HG03103 (cell line): Measurements from ENCODE around the gene C3orf20.
"Not testable (repeated sequence)": the region's sequence is repeated elsewhere in the genome, so short reads cannot be mapped to it uniquely, and the experiment has no call there.

Experiments
- ATAC-seq: cut with Tn5 transposase; IDR thresholded peaks from one replicate; pipeline ENCODE4 v1.9.1; 2021; ENCODE audit warnings: low read depth; ENCODE audit not compliant: unreplicated experiment

Gene C3orf20

GRCh38 chr3:14808502-14809266 lies 133.7 kb downstream of the C3orf20 start:
- no peak for ATAC-seq

DNA sequence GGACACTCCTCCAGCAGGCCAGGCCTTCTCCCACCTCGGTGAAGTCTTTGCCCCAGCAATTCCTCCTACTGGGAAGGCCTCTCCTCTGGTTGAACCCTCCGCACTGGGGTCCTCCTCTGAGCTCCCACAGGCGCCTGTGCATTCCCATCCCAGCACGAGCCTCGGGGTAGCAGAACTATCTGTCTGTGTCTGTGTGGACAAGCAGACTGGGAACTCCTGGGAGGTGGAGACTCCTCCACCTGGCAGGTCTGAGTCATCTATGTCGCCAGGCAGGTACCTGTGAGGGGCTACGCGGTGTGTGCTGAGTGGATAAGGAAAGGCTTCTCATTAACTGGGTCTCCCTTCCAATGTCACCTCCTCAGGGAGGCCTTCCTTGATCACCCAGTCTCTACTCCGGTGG lies 134.7 kb downstream of the C3orf20 start:
- not testable (repeated sequence) for ATAC-seq

GRCh38 chr3:14810070-14810791 lies 135.3 kb downstream of the C3orf20 start:
- no peak for ATAC-seq

DNA sequence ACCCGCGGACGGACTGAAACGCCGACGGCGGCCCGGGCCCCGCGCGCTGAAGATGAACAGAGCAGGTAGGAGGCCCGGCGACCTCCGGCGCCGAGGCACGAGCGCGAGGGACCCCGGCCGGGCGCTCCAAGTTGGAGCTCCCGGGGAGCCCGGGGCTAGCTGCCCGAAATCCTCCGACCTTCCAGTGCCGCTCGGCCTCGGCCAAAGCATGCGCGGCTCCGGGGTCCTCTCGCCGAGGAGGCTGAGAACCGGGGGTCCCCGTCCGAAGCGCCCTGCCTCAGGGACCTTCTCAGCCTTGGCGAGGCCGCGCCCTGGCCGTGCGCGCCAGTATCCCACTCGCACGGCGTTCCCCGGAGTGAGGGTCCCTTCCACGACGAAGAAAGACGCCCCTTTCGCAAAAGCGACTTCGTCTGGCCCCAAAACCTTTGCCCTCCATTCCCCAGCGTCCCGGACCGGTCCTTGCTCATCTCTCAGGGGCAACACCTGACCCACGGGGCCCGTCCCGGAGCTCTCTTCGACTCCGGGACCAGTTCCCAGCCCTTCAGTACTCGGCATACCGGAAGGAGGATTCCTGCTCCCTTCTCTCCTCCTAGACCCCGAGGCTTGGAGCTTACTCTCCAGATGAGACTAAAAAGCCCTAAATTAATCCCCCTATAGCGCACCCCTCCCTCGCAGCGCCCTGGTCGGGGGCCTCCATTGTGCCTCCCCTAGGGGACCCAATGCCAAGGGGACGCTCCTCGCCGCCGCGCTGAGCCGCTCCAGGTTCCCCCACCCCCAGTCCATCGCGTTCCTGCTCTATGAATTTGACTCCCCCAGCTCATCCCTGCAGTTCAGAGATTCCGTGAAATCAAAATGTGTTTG lies 136.1 kb downstream of the C3orf20 start:
- ATAC-seq = no peak

- ATAC-seq = no peak
Observed at GRCh38 chr3:14811684-14812083, 136.7 kb downstream of the C3orf20 start.

DNA sequence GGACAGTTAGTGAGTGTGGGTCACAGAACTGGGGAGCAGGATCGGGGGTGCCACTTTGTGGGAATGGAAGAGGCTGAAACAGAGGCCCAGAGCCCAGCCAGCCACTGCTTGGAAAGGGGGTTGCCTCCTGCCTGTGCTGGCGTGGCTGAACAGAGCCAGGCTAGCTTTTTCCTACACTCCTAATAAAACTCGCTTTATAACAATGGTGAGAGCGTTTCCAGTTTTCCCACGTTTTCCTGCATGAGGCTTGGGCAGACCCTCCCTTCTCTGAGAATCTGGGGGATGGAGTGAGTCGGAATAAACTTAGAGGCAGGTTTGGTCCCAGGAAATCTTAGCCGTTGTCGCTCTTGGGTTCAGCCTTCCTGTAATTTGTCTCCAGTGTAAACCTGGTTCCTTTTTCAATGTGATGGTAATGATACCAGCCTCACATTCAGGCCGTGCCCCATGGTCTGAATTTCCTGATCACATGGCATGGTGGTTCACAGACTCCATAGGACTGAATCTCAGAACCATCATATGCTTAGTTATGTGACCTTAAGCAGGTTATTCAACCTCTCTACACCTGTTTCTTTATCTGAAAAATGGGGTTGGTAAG lies 137.4 kb downstream of the C3orf20 start:
- ATAC-seq = no peak

DNA sequence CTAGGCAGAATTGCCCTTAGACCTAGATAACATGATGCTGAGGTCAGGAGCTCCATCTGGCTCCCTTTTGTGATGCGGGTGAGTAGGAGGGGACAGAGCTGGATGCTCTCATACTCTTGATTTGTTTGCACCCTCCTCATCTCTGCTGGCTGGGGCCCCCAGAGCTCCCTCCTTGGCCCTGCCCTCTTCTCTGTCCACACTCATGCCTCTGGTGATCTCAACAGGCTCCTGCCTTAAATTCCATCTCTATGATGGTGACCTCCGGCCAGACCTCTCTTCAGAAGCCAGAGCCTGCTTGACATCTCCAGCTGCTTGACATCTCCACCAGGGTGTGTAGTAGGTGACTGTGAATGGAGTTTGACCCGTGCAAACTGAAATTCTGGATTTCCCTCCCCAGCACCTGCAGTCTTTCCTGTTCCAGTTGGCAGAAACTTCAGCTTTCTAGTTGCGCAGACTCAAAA lies 139.5 kb downstream of the C3orf20 start:
- no peak for ATAC-seq

DNA sequence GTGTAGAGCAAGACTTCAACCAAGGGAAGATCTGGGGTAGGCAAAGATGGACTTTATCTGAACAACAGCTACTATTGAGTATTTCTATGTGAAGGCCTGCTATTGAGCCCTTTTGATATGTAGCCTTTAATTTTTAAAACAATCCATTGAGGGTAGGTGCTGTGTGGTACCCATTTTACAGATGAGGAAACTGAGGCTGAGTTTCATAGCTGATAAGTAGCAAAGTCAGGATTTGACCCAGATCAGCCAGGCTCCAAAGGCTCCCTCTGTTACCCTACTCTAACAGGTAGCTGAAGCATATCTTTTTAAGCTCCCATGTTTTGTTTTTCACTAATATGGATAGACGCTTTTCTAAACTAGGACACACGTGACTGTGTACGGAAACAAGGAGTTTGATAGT lies 141.4 kb downstream of the C3orf20 start:
- no peak for ATAC-seq

GRCh38 chr3:14818804-14819500 lies 144.0 kb downstream of the C3orf20 start, which contains the start of gene FGD5:
Gene FGD5 (plus strand): TSS chr3:14818962. CDS start chr3:14819072, 110 bp downstream.
- no peak for ATAC-seq

DNA sequence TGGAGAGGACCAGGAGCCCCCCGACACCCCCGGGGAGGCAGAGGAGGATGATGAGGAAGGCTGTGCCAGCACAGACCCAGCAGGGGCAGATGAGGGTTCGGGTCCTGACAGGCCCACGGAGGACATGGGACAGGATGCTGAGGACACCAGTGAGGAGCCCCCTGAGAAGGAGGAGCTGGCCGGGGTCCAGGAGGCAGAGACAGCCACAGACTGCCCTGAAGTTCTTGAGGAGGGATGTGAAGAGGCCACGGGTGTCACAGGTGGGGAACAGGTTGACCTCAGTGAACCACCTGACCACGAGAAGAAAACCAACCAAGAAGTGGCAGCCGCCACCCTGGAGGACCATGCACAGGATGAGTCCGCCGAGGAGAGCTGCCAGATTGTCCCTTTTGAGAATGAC lies 144.7 kb downstream of the C3orf20 start:
- ATAC-seq = no peak

DNA sequence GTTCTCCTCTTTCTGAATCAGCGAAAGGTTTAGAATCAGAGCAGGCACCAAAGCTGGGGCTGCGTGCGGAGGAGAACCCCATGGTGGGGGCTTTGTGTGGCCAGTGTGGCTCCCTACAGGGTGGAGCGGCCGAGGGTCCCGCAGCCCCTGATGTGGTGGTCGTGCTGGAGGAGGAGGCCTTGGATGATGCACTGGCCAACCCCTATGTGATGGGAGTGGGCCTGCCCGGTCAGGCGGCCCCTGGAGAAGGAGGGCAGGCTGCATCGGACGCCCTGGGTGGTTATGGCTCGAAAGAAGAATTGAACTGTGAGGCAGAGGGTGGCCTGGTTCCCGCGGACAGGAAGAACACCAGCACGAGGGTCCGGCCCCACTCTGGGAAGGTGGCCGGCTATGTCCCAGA lies 145.2 kb downstream of the C3orf20 start:
- ATAC-seq = no peak

DNA sequence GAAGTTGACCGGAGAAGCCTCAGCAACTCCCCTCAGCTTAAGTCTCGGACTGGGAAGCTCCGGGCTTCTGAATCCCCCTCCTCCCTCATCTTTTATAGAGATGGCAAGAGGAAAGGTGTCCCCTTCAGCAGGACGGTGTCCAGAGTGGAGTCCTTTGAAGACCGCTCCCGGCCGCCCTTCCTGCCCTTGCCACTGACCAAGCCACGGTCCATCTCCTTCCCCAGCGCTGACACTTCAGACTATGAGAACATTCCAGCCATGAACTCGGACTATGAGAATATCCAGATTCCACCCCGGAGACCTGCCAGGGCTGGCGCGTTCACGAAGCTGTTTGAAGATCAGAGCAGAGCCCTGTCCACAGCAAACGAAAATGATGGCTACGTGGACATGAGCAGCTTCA lies 146.2 kb downstream of the C3orf20 start:
- no peak for ATAC-seq

GRCh38 chr3:14822134-14822533 lies 147.2 kb downstream of the C3orf20 start:
- ATAC-seq = no peak
